IMR-90 (cell line): Measurements from ENCODE around the gene PPL. TPM values are rescaled to one million over a fixed set of nuclear protein-coding genes. Genes with fewer than 3 reads are reported as not detected.

Experiments
- ATAC-seq: fragments of 200-7000 bp; cut with Tn5 transposase; 2 replicates; pipeline ENCODE4 v1.9.1; 2020; ENCODE audit warnings: low read depth, mild to moderate bottlenecking, moderate library complexity
- BruUV-seq: library from RNA; stranded (reverse); fragments of 400-500 nt; replicated peaks from 2 replicates; lab custom pipeline; 2021; lab: Mats Ljungman, UMichigan
- CTCF ChIA-PET: fragments of 300-600 bp; formaldehyde crosslinking; extraction: SDS; loops from one replicate; lab custom pipeline; 2021; ENCODE audit warnings: antibody characterized with exemption; lab: Yijun Ruan, JAX
- POLR2A ChIA-PET: fragments of 300-600 bp; sonication (Branson Sonifier 250); formaldehyde crosslinking; loops from one replicate; lab custom pipeline; 2022; ENCODE audit warnings: antibody characterized with exemption; ENCODE audit not compliant: unreplicated experiment; lab: Charles Lee
- DNase-seq: peaks from one replicate; pipeline ENCODE4 v3.0.0; 2013
- H2AFZ ChIP-seq: replicated peaks from 2 replicates; pipeline ENCODE3; 2013; ENCODE audit warnings: low read length, mild to moderate bottlenecking; ENCODE audit not compliant: poor library complexity
- H2AK5ac ChIP-seq: 2 replicates; pipeline ENCODE4 v1.6.1; 2013; ENCODE audit warnings: low read depth, low read length, inconsistent platforms
- H2AK9ac ChIP-seq: replicated peaks from 2 replicates; pipeline ENCODE3; 2013; ENCODE audit warnings: mild to moderate bottlenecking, low read depth, low read length, moderate library complexity; ENCODE audit not compliant: poor library complexity
- H2BK120ac ChIP-seq: 2 replicates; pipeline ENCODE4 v1.6.1; 2013; ENCODE audit warnings: low read depth, low read length, inconsistent platforms
- H2BK15ac ChIP-seq: 3 replicates; pipeline ENCODE4 v1.6.1; 2013; ENCODE audit warnings: low read depth, low read length, inconsistent platforms
- H2BK20ac ChIP-seq: 2 replicates; pipeline ENCODE4 v1.6.1; 2013; ENCODE audit warnings: low read depth, mild to moderate bottlenecking, inconsistent platforms, low read length, moderate library complexity
- H2BK5ac ChIP-seq: 2 replicates; pipeline ENCODE4 v1.6.1; 2013; ENCODE audit warnings: mild to moderate bottlenecking, low read depth, low read length, inconsistent platforms; ENCODE audit not compliant: poor library complexity, severe bottlenecking
- H3K14ac ChIP-seq: replicated peaks from 2 replicates; pipeline ENCODE4 v1.6.1; 2013; ENCODE audit warnings: low read depth, low read length, inconsistent platforms
- H3K18ac ChIP-seq: 2 replicates; pipeline ENCODE4 v1.6.1; 2013; ENCODE audit warnings: low read depth, low read length, control low read depth
- H3K23ac ChIP-seq: 2 replicates; pipeline ENCODE4 v1.6.1; 2013; ENCODE audit warnings: low read depth, low read length, inconsistent platforms
- H3K27ac ChIP-seq: 2 replicates; pipeline ENCODE4 v1.5.1; 2013; ENCODE audit warnings: mild to moderate bottlenecking, control low read depth, low read length; ENCODE audit not compliant: insufficient read depth
- H3K27me3 ChIP-seq: 2 replicates; pipeline ENCODE4 v1.6.1; 2013; ENCODE audit warnings: low read length; ENCODE audit not compliant: control insufficient read depth, insufficient read depth
- H3K36me3 ChIP-seq: 2 replicates; pipeline ENCODE4 v1.6.1; 2013; ENCODE audit warnings: low read length, mixed read lengths; ENCODE audit not compliant: control insufficient read depth, insufficient read depth
- H3K4ac ChIP-seq: 2 replicates; pipeline ENCODE4 v1.6.1; 2013; ENCODE audit warnings: low read depth, low read length, inconsistent platforms
- H3K4me1 ChIP-seq: 2 replicates; pipeline ENCODE4 v1.6.1; 2013; ENCODE audit warnings: low read length, mixed read lengths; ENCODE audit not compliant: control insufficient read depth, insufficient read depth
- H3K4me2 ChIP-seq: 2 replicates; pipeline ENCODE4 v1.6.1; 2013; ENCODE audit warnings: low read depth, mild to moderate bottlenecking, control low read depth, low read length, moderate library complexity
- H3K4me3 ChIP-seq: 2 replicates; pipeline ENCODE4 v1.5.1; 2013; ENCODE audit warnings: low read depth, mild to moderate bottlenecking, control low read depth, low read length, moderate library complexity; ENCODE audit not compliant: insufficient read depth
- H3K56ac ChIP-seq: 2 replicates; pipeline ENCODE4 v1.6.1; 2013; ENCODE audit warnings: low read length, inconsistent platforms; ENCODE audit not compliant: insufficient read depth; ENCODE audit errors: extremely low read depth
- H3K79me1 ChIP-seq, 2 experiments: 2 replicates each; pipeline ENCODE4 v1.6.1; 2013; ENCODE audit warnings: low read length in 2 of 2, inconsistent platforms in 1 of 2, low read depth in 1 of 2
- H3K9ac ChIP-seq: 2 replicates; pipeline ENCODE4 v1.6.1; 2013; ENCODE audit warnings: low read depth, low read length, control low read depth
- H3K9me1 ChIP-seq: 2 replicates; pipeline ENCODE4 v1.6.1; 2013; ENCODE audit warnings: low read length, inconsistent platforms; ENCODE audit not compliant: insufficient read depth
- H3K9me3 ChIP-seq: 2 replicates; pipeline ENCODE4 v1.6.1; 2013; ENCODE audit warnings: low read length; ENCODE audit not compliant: control insufficient read depth, insufficient read depth
- H4K20me1 ChIP-seq: 2 replicates; pipeline ENCODE4 v1.6.1; 2013; ENCODE audit warnings: low read length, inconsistent platforms; ENCODE audit not compliant: insufficient read depth
- H4K5ac ChIP-seq: 2 replicates; pipeline ENCODE4 v1.6.1; 2013; ENCODE audit warnings: mild to moderate bottlenecking, low read depth, low read length, control low read depth
- H4K8ac ChIP-seq, 2 experiments: 2 replicates each; pipeline ENCODE4 v1.6.1; 2013; ENCODE audit warnings: low read depth in 2 of 2, low read length in 2 of 2, control low read depth in 1 of 2, inconsistent platforms in 1 of 2
- H4K91ac ChIP-seq: 2 replicates; pipeline ENCODE4 v1.6.1; 2013; ENCODE audit warnings: low read depth, low read length, inconsistent platforms; ENCODE audit not compliant: insufficient read depth
- BHLHE40 ChIP-seq: fragments of 150-350 bp; IDR thresholded peaks from 2 replicates; pipeline ENCODE4 v1.6.1; 2016; ENCODE audit warnings: mild to moderate bottlenecking, low read depth, low read length
- CEBPB ChIP-seq: IDR thresholded peaks from 2 replicates; pipeline ENCODE4 v1.6.1; 2012; ENCODE audit warnings: low read depth, low read length, improper control_type of control experiment
- CHD1 ChIP-seq: IDR thresholded peaks from 2 replicates; pipeline ENCODE4 v1.6.1; 2012; ENCODE audit warnings: low read depth, low read length, improper control_type of control experiment
- CTCF ChIP-seq: conservative IDR thresholded peaks from 2 replicates; pipeline ENCODE4 v1.5.1; 2012; ENCODE audit warnings: mild to moderate bottlenecking, low read depth, low read length, improper control_type of control experiment
- ELK1 ChIP-seq: fragments of 150-350 bp; IDR thresholded peaks from 2 replicates; pipeline ENCODE4 v1.6.1; 2016; ENCODE audit warnings: low read depth, mild to moderate bottlenecking, low read length, moderate library complexity, borderline replicate concordance
- FOS ChIP-seq: fragments of 150-350 bp; IDR thresholded peaks from 2 replicates; pipeline ENCODE4 v1.6.1; 2016; ENCODE audit warnings: low read depth, low read length
- MAFK ChIP-seq: IDR thresholded peaks from 2 replicates; pipeline ENCODE4 v1.6.1; 2012; ENCODE audit warnings: low read depth, low read length, improper control_type of control experiment
- MAZ ChIP-seq: IDR thresholded peaks from 2 replicates; pipeline ENCODE4 v1.6.1; 2012; ENCODE audit warnings: low read depth, mild to moderate bottlenecking, low read length, improper control_type of control experiment, moderate library complexity, borderline replicate concordance
- MXI1 ChIP-seq: IDR thresholded peaks from 2 replicates; pipeline ENCODE4 v1.6.1; 2012; ENCODE audit warnings: low read depth, mild to moderate bottlenecking, low read length, moderate library complexity, borderline replicate concordance
- NFE2L2 ChIP-seq: fragments of 150-350 bp; IDR thresholded peaks from 2 replicates; pipeline ENCODE4 v1.6.1; 2016; ENCODE audit warnings: low read depth, mild to moderate bottlenecking, low read length
- POLR2A ChIP-seq: IDR thresholded peaks from 2 replicates; pipeline ENCODE4 v1.6.1; 2012; ENCODE audit warnings: mild to moderate bottlenecking, low read depth, low read length
- RAD21 ChIP-seq: IDR thresholded peaks from 2 replicates; pipeline ENCODE4 v1.6.1; 2012; ENCODE audit warnings: low read length, improper control_type of control experiment
- RCOR1 ChIP-seq: IDR thresholded peaks from 2 replicates; pipeline ENCODE4 v1.6.1; 2012; ENCODE audit warnings: mild to moderate bottlenecking, low read length, improper control_type of control experiment; ENCODE audit not compliant: insufficient replicate concordance
- RFX5 ChIP-seq: IDR thresholded peaks from 2 replicates; pipeline ENCODE4 v1.8.0; 2012; ENCODE audit warnings: low read depth, mild to moderate bottlenecking, low read length, moderate library complexity
- WGBS, 2 experiments: methylation state at CpG; one replicate each; pipeline versions ENCODE4 v1.1.5 to v1.1.7; 2013; ENCODE audit warnings: missing lambda C conversion rate in 2 of 2; ENCODE audit not compliant: insufficient read length in 1 of 2; ENCODE audit errors: extremely low coverage in 2 of 2; 5-methylcytosine and 5-hydroxymethylcytosine counted together
- dilution Hi-C: fragments of 300-500 bp; cut with HindIII; formaldehyde crosslinking; loops from one replicate; pipeline ENCODE4 v1.14.3; 2018; ENCODE audit warnings: low sequenced_read_pairs; ENCODE audit not compliant: unreplicated experiment
- in situ Hi-C: fragments of 300-500 bp; cut with MboI; formaldehyde crosslinking; loops from 3 replicates; pipeline ENCODE4 v1.14.3; 2019; ENCODE audit warnings: low sequenced_read_pairs, inconsistent platforms, mixed read lengths
- intact Hi-C: fragments of 100-400 bp; cut with micrococcal nuclease; formaldehyde crosslinking; loops from 2 replicates; pipeline ENCODE4 v1.10.0; 2022
- polyA plus RNA-seq, 3 experiments: library from polyadenylated mRNA; depleted of rRNA; stranded (reverse); fragments of >200 nt; gene quantifications; 2 replicates each; pipeline ENCODE4 v1.2.3, GENCODE V29; 2012; ENCODE audit warnings: low replicate concordance in 1 of 3
- total RNA-seq: library from RNA; depleted of rRNA; stranded (reverse); fragments of >200 nt; gene quantifications from 2 replicates; pipeline ENCODE4 v1.2.3, GENCODE V29; 2012

Gene PPL
- total and polyA plus RNA-seq, 2 of the 4 experiments (the other 2 are of a cell fraction), result 0.34 to 0.36 TPM

GRCh38 chr16:4947722-4948503, 11.0 kb upstream of the PPL start:
- no peak overlapping the region for H3K4me2 ChIP-seq
- peak overlapping the region; percentile 53; the same call in 1 of the 2 replicates for H3K4ac ChIP-seq
- CTCF ChIA-PET, result no interaction called here
- no peak overlapping the region for H3K14ac ChIP-seq
- no peak overlapping the region for H3K9ac ChIP-seq
- H3K27ac ChIP-seq, result no peak overlapping the region; the same call in 1 of the 2 replicates
- peak overlapping the region; percentile 16 to 26; a peak in 1 of 4 replicates for H4K8ac ChIP-seq
- WGBS, 2 experiments, result 66% methylated on average over 6 of the region's 16 CpGs; no CpG with 5 or more reads in 1 of the 2 experiments
- intact Hi-C loops (loop anchor here (2.0 kb wide), 2 partner anchors 55 to 179 kb away; no protein-coding TSS in a partner anchor), dilution Hi-C loops (no loop called here), in situ Hi-C loops (loop anchor here (10.0 kb wide), 1 partner anchor 63 kb away; no protein-coding TSS in a partner anchor)
- peak overlapping the region; percentile 56 for H2BK20ac ChIP-seq
- H3K4me1 ChIP-seq, result peaks cover 22% of the 10 kb centered on the region
- H3K9me1 ChIP-seq, result peaks cover 16% of the 10 kb centered on the region; the same call in 1 of the 2 replicates
- DNase-seq (no peak), ATAC-seq (no peak)
- H3K23ac ChIP-seq, result no peak overlapping the region
- no peak overlapping the region for H2AK5ac ChIP-seq
- H3K4me3 ChIP-seq, result no peak overlapping the region
- H4K5ac ChIP-seq, result no peak overlapping the region
- H2BK5ac ChIP-seq, result no peak overlapping the region
- H3K36me3 ChIP-seq, result no peaks in the 10 kb centered on the region
- H3K56ac ChIP-seq, result no peak overlapping the region
- no peaks in the 10 kb centered on the region for H3K27me3 ChIP-seq
- peak overlapping the region; percentile 51 for H2AK9ac ChIP-seq
- POLR2A ChIA-PET, result interaction anchor here (1.0 kb wide), 1 partner anchor 460 kb away, joined by 6 read pairs; no protein-coding TSS in a partner anchor
- H4K91ac ChIP-seq, result 0 out of 2 replicates have a peak overlapping the region, but pooled peaks have one; percentile 16
- H3K9me3 ChIP-seq, result no peaks in the 10 kb centered on the region
- 0 out of 2 replicates have a peak, but pooled peaks cover 3% of the 10 kb centered on the region for H4K20me1 ChIP-seq
- H2AFZ ChIP-seq, result peak overlapping the region; percentile 64
- peak overlapping the region; percentile 33; the same call in 1 of the 2 replicates for H3K18ac ChIP-seq
- H2BK120ac ChIP-seq, result peak overlapping the region; percentile 58
- H3K79me1 ChIP-seq, result no peaks in the 10 kb centered on the region
- BruUV-seq, result no TSS peak
- peak overlapping the region; percentile 66; the same call in 1 of the 3 replicates for H2BK15ac ChIP-seq
- TF ChIP-seq POLR2A, result no peak
- TF ChIP-seq CHD1, result no peak
- no peak for TF ChIP-seq CTCF
- no peak for TF ChIP-seq BHLHE40
- no peak for TF ChIP-seq RCOR1
- TF ChIP-seq FOS, result no peak
- TF ChIP-seq CEBPB, result no peak
- no peak for TF ChIP-seq MAFK
- TF ChIP-seq RFX5, result no peak
- TF ChIP-seq RAD21, result no peak
- TF ChIP-seq NFE2L2, result no peak
- TF ChIP-seq MXI1, result no peak
- no peak for TF ChIP-seq ELK1
- no peak for TF ChIP-seq MAZ
